OCI-LY1 (cell line): ENCODE results near the gene ANKRD13B.

Source experiments
- H2AFZ ChIP-seq: fragments of 200-600 bp; sonication (generic), shearing (Covaris generic); 2 replicates; pipeline ENCODE4 v1.6.0; 2014; ENCODE audit warnings: antibody characterized with exemption, mild to moderate bottlenecking, low read length
- H3F3A ChIP-seq: fragments of 200-600 bp; sonication (generic), shearing (Covaris generic); 2 replicates; pipeline ENCODE4 v1.6.0; 2014; ENCODE audit warnings: mild to moderate bottlenecking, antibody characterized with exemption, low read length, moderate library complexity; ENCODE audit not compliant: insufficient read depth
- H3K27ac ChIP-seq: fragments of 200-600 bp; sonication (generic); 2 replicates; pipeline ENCODE4 v1.5.1; 2014; ENCODE audit warnings: low read length, mixed run types, mild to moderate bottlenecking, low read depth; ENCODE audit not compliant: poor library complexity, severe bottlenecking
- H3K27me3 ChIP-seq: fragments of 200-600 bp; sonication (generic); 2 replicates; pipeline ENCODE4 v1.6.0; 2014; ENCODE audit warnings: antibody characterized with exemption, mild to moderate bottlenecking, low read length, moderate library complexity; ENCODE audit not compliant: insufficient read depth
- H3K36me3 ChIP-seq: fragments of 200-600 bp; sonication (generic); 2 replicates; pipeline ENCODE4 v1.6.1; 2014; ENCODE audit warnings: mild to moderate bottlenecking, antibody characterized with exemption, low read length, moderate library complexity, mixed read lengths; ENCODE audit not compliant: insufficient read depth
- H3K4me1 ChIP-seq: fragments of 200-600 bp; sonication (generic); 2 replicates; pipeline ENCODE4 v1.5.1; 2014; ENCODE audit warnings: mild to moderate bottlenecking, low read length, moderate library complexity; ENCODE audit not compliant: insufficient read depth, severe bottlenecking
- H3K4me2 ChIP-seq: fragments of 200-600 bp; sonication (generic), shearing (Covaris generic); 2 replicates; pipeline ENCODE4 v1.6.1; 2014; ENCODE audit warnings: low read length
- H3K4me3 ChIP-seq: fragments of 200-600 bp; sonication (generic); 2 replicates; pipeline ENCODE4 v1.5.1; 2014; ENCODE audit warnings: low read length, low read depth, mild to moderate bottlenecking, mixed read lengths; ENCODE audit not compliant: poor library complexity, severe bottlenecking
- H3K79me2 ChIP-seq: fragments of 200-600 bp; shearing (Covaris generic); 2 replicates; pipeline ENCODE4 v1.6.1; 2016; ENCODE audit warnings: mixed run types, low read length, mixed read lengths; ENCODE audit not compliant: insufficient read depth
- H3K9ac ChIP-seq: fragments of 200-600 bp; sonication (generic), shearing (Covaris generic); 2 replicates; pipeline ENCODE4 v1.6.1; 2014; ENCODE audit warnings: mild to moderate bottlenecking, low read length, mixed read lengths
- H3K9me2 ChIP-seq: fragments of 200-600 bp; sonication (generic), shearing (Covaris generic); 2 replicates; pipeline ENCODE4 v1.6.1; 2014; ENCODE audit warnings: low read depth, mild to moderate bottlenecking, low read length, mixed read lengths
- H3K9me3 ChIP-seq: fragments of 200-600 bp; shearing (Covaris generic); 2 replicates; pipeline ENCODE4 v1.6.1; 2014; ENCODE audit warnings: low read length, mixed read lengths
- H4K20me1 ChIP-seq: fragments of 200-600 bp; sonication (generic), shearing (Covaris generic); 2 replicates; pipeline ENCODE4 v1.6.0; 2016; ENCODE audit warnings: mild to moderate bottlenecking, low read length; ENCODE audit not compliant: insufficient read depth
- EZH2 ChIP-seq: fragments of 200-600 bp; sonication (generic), shearing (Covaris generic); IDR thresholded peaks from 2 replicates; pipeline ENCODE4 v1.8.0; 2017; ENCODE audit warnings: borderline replicate concordance, mixed run types, mild to moderate bottlenecking, antibody characterized with exemption, low read length, moderate library complexity, mixed read lengths
- TF ChIP-seq, protein P1 (sequence below): fragments of 200-600 bp; sonication (generic), shearing (Covaris generic); IDR thresholded peaks from 2 replicates; pipeline ENCODE4 v1.5.1; 2017; ENCODE audit warnings: mild to moderate bottlenecking, antibody characterized with exemption, low read length, moderate library complexity, mixed read lengths

Gene ANKRD13B

DNA sequence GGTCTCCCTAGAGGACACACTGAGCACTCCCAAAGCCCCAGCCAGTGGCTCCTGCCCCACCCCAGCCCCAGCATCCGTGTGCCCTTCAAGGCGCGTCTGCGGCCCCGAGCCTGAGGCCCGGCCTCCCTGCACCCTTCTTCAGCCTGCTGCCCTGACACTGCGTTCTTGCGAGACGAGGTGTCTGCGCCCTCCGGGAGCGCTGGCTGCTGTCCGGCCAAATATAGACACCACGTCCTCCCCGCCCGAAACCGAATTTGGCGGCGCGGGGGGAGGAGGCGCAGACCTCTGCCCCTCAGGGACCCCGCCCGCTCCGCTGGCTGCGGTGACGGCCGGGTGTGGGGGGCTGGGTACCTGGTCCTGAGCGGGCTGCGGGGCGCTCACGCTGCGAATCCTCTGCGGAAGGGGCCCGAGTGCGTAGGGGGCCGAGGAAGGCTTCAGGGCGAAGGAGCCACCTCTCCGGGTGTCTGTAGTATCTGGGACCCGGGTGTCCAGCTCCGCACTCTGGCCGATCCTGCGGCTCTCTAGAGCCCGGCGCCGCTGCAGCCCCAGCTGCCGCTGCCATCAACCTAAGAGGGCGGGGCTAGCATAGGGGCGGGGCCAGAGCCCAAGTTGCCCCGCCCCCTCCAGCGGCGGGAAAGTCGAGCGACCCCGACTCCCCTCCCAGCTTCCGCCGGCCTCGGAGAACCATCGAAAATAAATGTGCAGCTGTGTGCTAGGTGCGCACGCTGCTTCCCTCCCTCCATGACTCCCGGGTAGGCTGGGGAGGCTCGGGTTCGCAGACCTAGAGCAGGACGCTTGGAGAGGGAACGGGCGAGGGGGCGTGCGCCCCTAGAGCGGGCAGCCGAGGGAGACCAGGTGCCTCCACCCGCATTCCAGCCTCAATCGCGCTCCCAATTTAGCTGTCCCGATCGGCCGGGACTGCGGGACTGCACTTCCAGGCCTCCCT, 29.7 kb downstream of the ANKRD13B start, which contains the start of gene CORO6:
CORO6 (minus strand) TSS at position 576 of the 946 bp plus-strand sequence. CDS start 1,491 bp downstream, outside the sequence.
- Histone ChIP-seq H2AFZ (no peak within 1 kb of the TSS), H3K9me2 (no peaks in the 10 kb centered on the region), H3K4me1 (peaks cover 26% of the 10 kb centered on the region), H3K36me3 (peaks cover 11% of the 10 kb centered on the region), H3K9me3 (no peaks in the 10 kb centered on the region), H3F3A (no peaks in the 10 kb centered on the region), H3K4me3 (peak within 1 kb of the TSS; percentile 71), H3K9ac (peak within 1 kb of the TSS; percentile 64), H3K27ac (no peak within 1 kb of the TSS), H3K27me3 (peaks cover 5% of the 10 kb centered on the region; the same call in 1 of the 2 replicates), H3K4me2 (peak within 1 kb of the TSS; percentile 94), H4K20me1 (no peaks in the 10 kb centered on the region), H3K79me2 (no peaks in the 10 kb centered on the region)
- TF ChIP-seq, protein P1, sequence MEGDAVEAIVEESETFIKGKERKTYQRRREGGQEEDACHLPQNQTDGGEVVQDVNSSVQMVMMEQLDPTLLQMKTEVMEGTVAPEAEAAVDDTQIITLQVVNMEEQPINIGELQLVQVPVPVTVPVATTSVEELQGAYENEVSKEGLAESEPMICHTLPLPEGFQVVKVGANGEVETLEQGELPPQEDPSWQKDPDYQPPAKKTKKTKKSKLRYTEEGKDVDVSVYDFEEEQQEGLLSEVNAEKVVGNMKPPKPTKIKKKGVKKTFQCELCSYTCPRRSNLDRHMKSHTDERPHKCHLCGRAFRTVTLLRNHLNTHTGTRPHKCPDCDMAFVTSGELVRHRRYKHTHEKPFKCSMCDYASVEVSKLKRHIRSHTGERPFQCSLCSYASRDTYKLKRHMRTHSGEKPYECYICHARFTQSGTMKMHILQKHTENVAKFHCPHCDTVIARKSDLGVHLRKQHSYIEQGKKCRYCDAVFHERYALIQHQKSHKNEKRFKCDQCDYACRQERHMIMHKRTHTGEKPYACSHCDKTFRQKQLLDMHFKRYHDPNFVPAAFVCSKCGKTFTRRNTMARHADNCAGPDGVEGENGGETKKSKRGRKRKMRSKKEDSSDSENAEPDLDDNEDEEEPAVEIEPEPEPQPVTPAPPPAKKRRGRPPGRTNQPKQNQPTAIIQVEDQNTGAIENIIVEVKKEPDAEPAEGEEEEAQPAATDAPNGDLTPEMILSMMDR = no peak
- TF ChIP-seq EZH2 = no peak

DNA sequence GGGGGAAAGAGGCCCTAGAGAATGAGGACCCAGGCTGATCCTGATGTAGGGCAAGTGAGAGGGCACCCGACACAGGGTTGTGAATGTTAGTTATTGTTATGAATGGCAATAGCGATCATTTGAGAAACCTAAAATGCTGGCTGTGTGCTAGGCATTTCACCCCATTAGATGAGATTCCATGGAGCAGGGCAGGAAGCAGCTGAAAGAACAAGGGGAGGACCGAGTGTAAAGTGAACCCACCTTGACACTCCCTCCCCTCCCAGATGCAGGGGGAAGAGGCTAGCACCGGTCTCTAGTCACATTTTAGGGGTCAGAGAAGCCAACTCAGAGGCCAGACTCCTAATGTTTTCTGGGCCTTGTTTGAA, 30.3 kb downstream of the ANKRD13B start:
- no peak for TF ChIP-seq EZH2
- TF ChIP-seq, protein P1 = no peak

DNA sequence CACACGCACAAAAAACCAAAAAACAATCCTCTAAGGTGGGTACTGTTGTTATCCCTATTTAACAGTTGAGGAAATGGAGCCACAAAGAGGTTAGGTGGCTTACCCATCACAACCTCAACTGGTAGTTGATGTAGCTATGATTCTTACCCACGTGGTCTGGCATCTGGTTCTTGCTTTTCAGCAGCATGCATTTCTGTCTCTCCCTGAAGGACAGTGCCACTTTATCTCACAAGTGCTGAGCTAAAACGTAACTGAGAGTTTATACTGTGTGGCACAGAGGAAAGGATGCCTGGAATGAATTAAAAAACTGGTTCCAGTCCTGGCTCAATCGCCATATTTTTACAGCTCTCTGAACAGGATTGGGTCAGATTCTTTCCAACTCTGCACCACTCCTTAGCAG, 31.7 kb downstream of the ANKRD13B start:
- no peaks in the 10 kb centered on the region for H3F3A ChIP-seq
- no peaks in the 10 kb centered on the region for H3K9me2 ChIP-seq
- H3K27me3 ChIP-seq = peaks cover 5% of the 10 kb centered on the region; the same call in 1 of the 2 replicates
- H2AFZ ChIP-seq = no peak overlapping the region
- no peak overlapping the region for H3K4me3 ChIP-seq
- peaks cover 24% of the 10 kb centered on the region for H3K36me3 ChIP-seq
- no peak overlapping the region for H3K9ac ChIP-seq
- no peak overlapping the region for H3K4me2 ChIP-seq
- H4K20me1 ChIP-seq = no peaks in the 10 kb centered on the region
- H3K79me2 ChIP-seq = no peaks in the 10 kb centered on the region
- H3K9me3 ChIP-seq = no peaks in the 10 kb centered on the region
- peaks cover 17% of the 10 kb centered on the region for H3K4me1 ChIP-seq
- H3K27ac ChIP-seq = no peak overlapping the region
- TF ChIP-seq EZH2 = no peak
- TF ChIP-seq, protein P1 = no peak

More for the DNA sequence above, 30.3 kb downstream of the ANKRD13B start:
- no peaks in the 10 kb centered on the region for H3K79me2 ChIP-seq
- H3K4me3 ChIP-seq = peak overlapping the region; percentile 71
- peak overlapping the region; percentile 94 for H3K4me2 ChIP-seq
- H3K27me3 ChIP-seq = peaks cover 5% of the 10 kb centered on the region; the same call in 1 of the 2 replicates
- H3K9me3 ChIP-seq = no peaks in the 10 kb centered on the region
- no peaks in the 10 kb centered on the region for H3F3A ChIP-seq
- H3K9ac ChIP-seq = peak overlapping the region; percentile 64
- no peaks in the 10 kb centered on the region for H3K9me2 ChIP-seq
- H4K20me1 ChIP-seq = no peaks in the 10 kb centered on the region
- no peak overlapping the region for H2AFZ ChIP-seq
- H3K4me1 ChIP-seq = peaks cover 20% of the 10 kb centered on the region
- H3K36me3 ChIP-seq = peaks cover 11% of the 10 kb centered on the region
- no peak overlapping the region for H3K27ac ChIP-seq
